Measurements from ENCODE around the gene RNASE1.

Gene RNASE1

GRCh38 chr14:20807304-20808161 lies 4.9 kb upstream of the RNASE1 start:
- no peak for DNase-seq (ENCODE audit: low read depth)

GRCh38 chr14:20805485-20805884 lies 2.8 kb upstream of the RNASE1 start:
- DNase-seq (ENCODE audit: low read depth), result no peak

GRCh38 chr14:20803223-20803622 lies 579 bp upstream of the RNASE1 start:
- no peak for DNase-seq (ENCODE audit: low read depth)

GRCh38 chr14:20801726-20802125 lies 918 bp downstream of the RNASE1 start:
- no peak for DNase-seq (ENCODE audit: low read depth)

- DNase-seq (ENCODE audit: low read depth), result no peak
Measured at GRCh38 chr14:20799892-20800544, 2.6 kb downstream of the RNASE1 start.

- DNase-seq (ENCODE audit: low read depth), result no peak
Measured at GRCh38 chr14:20799456-20799891, 3.2 kb downstream of the RNASE1 start.

- no peak for DNase-seq (ENCODE audit: low read depth)
Measured at GRCh38 chr14:20798932-20799331, 3.7 kb downstream of the RNASE1 start.

- no peak for DNase-seq (ENCODE audit: low read depth)
Measured at GRCh38 chr14:20798318-20798717, 4.3 kb downstream of the RNASE1 start.

- DNase-seq (ENCODE audit: low read depth), result no peak
Measured at GRCh38 chr14:20797164-20797563, 5.5 kb downstream of the RNASE1 start.

- DNase-seq (ENCODE audit: low read depth), result no peak
Measured at GRCh38 chr14:20794644-20795369, 7.8 kb downstream of the RNASE1 start.

- DNase-seq (ENCODE audit: low read depth), result no peak
Measured at GRCh38 chr14:20792556-20792955, 10.1 kb downstream of the RNASE1 start.

GRCh38 chr14:20791597-20791996 lies 11.0 kb downstream of the RNASE1 start:
- DNase-seq (ENCODE audit: low read depth), result no peak

GRCh38 chr14:20791187-20791586 lies 11.5 kb downstream of the RNASE1 start:
- DNase-seq (ENCODE audit: low read depth), result no peak

GRCh38 chr14:20790464-20791116 lies 12.1 kb downstream of the RNASE1 start:
- no peak for DNase-seq (ENCODE audit: low read depth)

- DNase-seq (ENCODE audit: low read depth), result no peak
Measured at GRCh38 chr14:20789230-20789813, 13.3 kb downstream of the RNASE1 start.

- no peak for DNase-seq (ENCODE audit: low read depth)
Measured at GRCh38 chr14:20787025-20787424, 15.6 kb downstream of the RNASE1 start.

- DNase-seq (ENCODE audit: low read depth), result no peak
Measured at GRCh38 chr14:20782280-20782890, 20.3 kb downstream of the RNASE1 start.

GRCh38 chr14:20781803-20782202 lies 20.8 kb downstream of the RNASE1 start:
- no peak for DNase-seq (ENCODE audit: low read depth)

GRCh38 chr14:20775901-20776300 lies 26.7 kb downstream of the RNASE1 start:
- DNase-seq (ENCODE audit: low read depth), result no peak

GRCh38 chr14:20775043-20775442 lies 27.6 kb downstream of the RNASE1 start:
- no peak for DNase-seq (ENCODE audit: low read depth)

- no peak for DNase-seq (ENCODE audit: low read depth)
Measured at GRCh38 chr14:20774258-20774824, 28.3 kb downstream of the RNASE1 start.

Measured in HS-5 (cell line).